ENCODE measurements around the gene SLC16A2. TPM values are rescaled to one million over a fixed set of nuclear protein-coding genes. Genes with fewer than 3 reads are reported as not detected.

SLC16A2 gene
- total RNA-seq, 1 donor from 2014 or later = 14.8 TPM

DNA sequence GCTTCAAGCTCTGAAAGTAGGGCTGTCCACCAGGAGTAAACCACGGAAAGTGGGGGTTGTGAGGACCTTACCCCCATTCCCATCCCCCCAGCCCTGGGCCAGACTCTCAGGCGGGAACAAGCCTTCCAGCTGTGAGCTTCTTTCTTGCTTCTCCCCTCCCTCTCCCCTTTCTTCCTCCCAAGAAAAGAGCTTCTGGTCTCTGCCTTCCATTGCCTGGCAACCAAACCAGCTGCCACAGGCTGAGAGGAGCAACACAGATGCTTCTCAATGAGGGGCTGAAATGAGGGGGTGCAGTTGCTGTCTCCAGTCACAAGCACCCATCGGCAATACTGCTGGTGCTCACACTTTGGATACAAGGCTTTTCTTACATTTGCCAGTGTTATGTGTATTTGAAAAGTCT lies 72.5 kb downstream of the SLC16A2 start:
- H3K27ac Mint-ChIP-seq = no peak overlapping the region
- no peaks in the 10 kb centered on the region for H3K36me3 Mint-ChIP-seq
- TF ChIP-seq, protein P1, sequence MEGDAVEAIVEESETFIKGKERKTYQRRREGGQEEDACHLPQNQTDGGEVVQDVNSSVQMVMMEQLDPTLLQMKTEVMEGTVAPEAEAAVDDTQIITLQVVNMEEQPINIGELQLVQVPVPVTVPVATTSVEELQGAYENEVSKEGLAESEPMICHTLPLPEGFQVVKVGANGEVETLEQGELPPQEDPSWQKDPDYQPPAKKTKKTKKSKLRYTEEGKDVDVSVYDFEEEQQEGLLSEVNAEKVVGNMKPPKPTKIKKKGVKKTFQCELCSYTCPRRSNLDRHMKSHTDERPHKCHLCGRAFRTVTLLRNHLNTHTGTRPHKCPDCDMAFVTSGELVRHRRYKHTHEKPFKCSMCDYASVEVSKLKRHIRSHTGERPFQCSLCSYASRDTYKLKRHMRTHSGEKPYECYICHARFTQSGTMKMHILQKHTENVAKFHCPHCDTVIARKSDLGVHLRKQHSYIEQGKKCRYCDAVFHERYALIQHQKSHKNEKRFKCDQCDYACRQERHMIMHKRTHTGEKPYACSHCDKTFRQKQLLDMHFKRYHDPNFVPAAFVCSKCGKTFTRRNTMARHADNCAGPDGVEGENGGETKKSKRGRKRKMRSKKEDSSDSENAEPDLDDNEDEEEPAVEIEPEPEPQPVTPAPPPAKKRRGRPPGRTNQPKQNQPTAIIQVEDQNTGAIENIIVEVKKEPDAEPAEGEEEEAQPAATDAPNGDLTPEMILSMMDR (IDR thresholded peaks at IDR 0.05; ENCODE audit: unreplicated experiment) = no peak
- no peaks in the 10 kb centered on the region for H3K4me1 Mint-ChIP-seq
- peaks cover 5% of the 10 kb centered on the region for H3K9me3 Mint-ChIP-seq
- H3K27me3 Mint-ChIP-seq (ENCODE audit: low read depth) = no peaks in the 10 kb centered on the region
- no peak for DNase-seq (ENCODE audit: low spot score in 2 of 2, unreplicated experiment in 2 of 2)
- H3K4me3 Mint-ChIP-seq = no peak overlapping the region

DNA sequence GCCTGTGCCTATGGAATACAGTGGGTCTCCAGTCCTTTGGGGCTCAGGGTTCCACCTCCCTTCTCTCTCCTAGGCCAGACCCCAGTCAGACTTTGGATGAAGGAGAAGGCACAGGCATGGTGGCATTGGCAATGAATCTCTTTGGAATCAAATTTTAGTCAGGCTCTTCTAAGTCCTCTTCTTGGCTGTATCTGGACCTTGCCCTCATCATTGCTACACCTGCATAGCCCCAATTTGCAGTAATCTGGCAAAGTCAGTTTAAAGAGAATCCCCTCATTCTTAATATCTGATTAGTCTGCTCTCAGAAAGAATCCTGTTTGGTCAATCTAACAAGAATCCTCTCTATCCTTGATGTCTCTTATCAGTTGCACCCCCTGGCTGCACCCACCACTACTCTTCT lies 77.6 kb downstream of the SLC16A2 start:
- no peak overlapping the region for H3K27ac Mint-ChIP-seq
- no peaks in the 10 kb centered on the region for H3K4me1 Mint-ChIP-seq
- TF ChIP-seq, protein P1 (IDR thresholded peaks at IDR 0.05; ENCODE audit: unreplicated experiment) = no peak
- H3K4me3 Mint-ChIP-seq = no peak overlapping the region
- H3K27me3 Mint-ChIP-seq (ENCODE audit: low read depth) = no peaks in the 10 kb centered on the region
- no peak for DNase-seq (ENCODE audit: low spot score in 2 of 2, unreplicated experiment in 2 of 2)
- no peaks in the 10 kb centered on the region for H3K36me3 Mint-ChIP-seq
- peaks cover 26% of the 10 kb centered on the region for H3K9me3 Mint-ChIP-seq

DNA sequence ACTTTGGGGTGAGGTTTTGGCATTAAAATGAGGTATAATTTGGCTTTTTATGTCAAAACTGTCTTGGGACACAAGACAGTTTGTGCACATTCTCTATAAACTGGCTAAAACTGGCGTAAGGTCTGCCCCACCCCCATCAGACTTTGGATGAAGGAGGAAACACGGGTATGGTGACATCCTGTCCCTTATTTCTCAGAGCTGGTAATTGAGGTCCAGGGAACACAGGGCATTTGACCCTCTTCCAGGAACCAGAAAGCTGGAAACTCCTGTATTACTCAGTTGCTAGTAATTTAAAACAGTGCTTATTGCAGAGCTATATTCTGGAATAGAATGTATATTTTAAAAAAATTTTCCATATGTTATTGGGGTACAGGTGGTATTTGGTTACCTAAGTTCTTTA lies 78.8 kb downstream of the SLC16A2 start:
- H3K27me3 Mint-ChIP-seq (ENCODE audit: low read depth) = no peaks in the 10 kb centered on the region
- H3K36me3 Mint-ChIP-seq = no peaks in the 10 kb centered on the region
- H3K9me3 Mint-ChIP-seq = peaks cover 26% of the 10 kb centered on the region
- no peak overlapping the region for H3K27ac Mint-ChIP-seq
- no peaks in the 10 kb centered on the region for H3K4me1 Mint-ChIP-seq
- no peak for DNase-seq (ENCODE audit: low spot score in 2 of 2, unreplicated experiment in 2 of 2)
- no peak overlapping the region for H3K4me3 Mint-ChIP-seq
- TF ChIP-seq, protein P1 (IDR thresholded peaks at IDR 0.05; ENCODE audit: unreplicated experiment) = no peak

DNA sequence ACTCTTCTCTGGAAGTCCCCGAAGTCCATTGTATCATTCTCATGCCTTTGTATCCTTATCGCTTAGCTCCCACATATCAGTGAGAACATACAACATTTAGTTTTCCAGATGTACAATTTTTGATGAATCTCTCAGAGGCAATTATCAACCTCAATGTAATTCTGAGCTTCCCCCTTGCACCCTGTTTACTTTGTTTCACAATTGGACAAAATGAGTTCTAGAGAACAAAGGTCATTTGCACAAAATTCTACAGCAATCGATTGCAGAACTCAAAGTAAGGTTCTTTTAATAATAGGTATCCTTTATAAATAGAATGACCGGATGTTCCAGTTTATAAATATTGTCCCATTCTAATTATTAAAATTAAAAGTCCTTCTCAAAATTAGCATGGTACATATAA lies 79.3 kb downstream of the SLC16A2 start:
- Mint-ChIP-seq H3K27me3 (ENCODE audit: low read depth) (no peaks in the 10 kb centered on the region), H3K36me3 (no peaks in the 10 kb centered on the region), H3K4me1 (peaks cover 3% of the 10 kb centered on the region), H3K4me3 (no peak overlapping the region), H3K9me3 (peaks cover 26% of the 10 kb centered on the region), H3K27ac (no peak overlapping the region)
- TF ChIP-seq, protein P1 (IDR thresholded peaks at IDR 0.05; ENCODE audit: unreplicated experiment) = no peak
- no peak for DNase-seq (ENCODE audit: low spot score in 2 of 2, unreplicated experiment in 2 of 2)

DNA sequence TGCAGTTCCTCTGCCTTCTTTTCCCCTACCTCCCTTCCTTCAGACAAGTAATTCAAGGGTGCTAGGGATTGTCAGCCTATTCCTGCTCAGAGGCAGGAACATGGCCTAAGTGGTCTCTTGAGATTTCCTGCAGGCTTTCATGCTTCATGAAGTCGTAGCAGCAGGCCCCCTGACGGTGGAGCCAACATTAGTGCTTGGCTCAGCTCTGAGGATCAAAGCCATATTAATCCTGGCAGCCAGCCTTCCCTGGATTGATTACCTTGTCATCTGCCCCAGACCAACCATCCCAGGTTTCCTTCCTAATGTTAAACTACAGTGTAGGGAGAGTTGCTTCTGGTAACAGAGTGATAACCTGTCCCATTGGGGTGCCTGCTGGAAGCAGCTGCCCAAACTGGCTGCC lies 84.1 kb downstream of the SLC16A2 start:
- peaks cover 32% of the 10 kb centered on the region for H3K9me3 Mint-ChIP-seq
- no peaks in the 10 kb centered on the region for H3K27me3 Mint-ChIP-seq (ENCODE audit: low read depth)
- no peaks in the 10 kb centered on the region for H3K36me3 Mint-ChIP-seq
- H3K27ac Mint-ChIP-seq = no peak overlapping the region
- DNase-seq (ENCODE audit: low spot score in 2 of 2, unreplicated experiment in 2 of 2) = no peak
- TF ChIP-seq, protein P1 (IDR thresholded peaks at IDR 0.05; ENCODE audit: unreplicated experiment) = no peak
- peaks cover 3% of the 10 kb centered on the region for H3K4me1 Mint-ChIP-seq
- no peak overlapping the region for H3K4me3 Mint-ChIP-seq

Measured in mesothelial cell of epicardium (in vitro differentiated cells).